Ecto neural progenitor cell (in vitro differentiated cells): ENCODE measurements around the gene PAWR.
A peak's percentile ranks its signal among the peaks of the same experiment; 100 is the strongest.

Source experiments
- DNase-seq: peaks from one replicate; pipeline ENCODE4 v3.0.0-alpha.2; 2018; ENCODE audit warnings: low spot score

Gene PAWR

GRCh38 chr12:79690638-79691510, at the start of gene PAWR:
Gene PAWR, minus strand, starts transcription at chr12:79690964. Its CDS starts 720 bp downstream, at chr12:79690244.
- DNase-seq = peak; percentile 92

- no peak for DNase-seq
Observed at GRCh38 chr12:79737875-79738718, 47.3 kb upstream of the PAWR start.

- no peak for DNase-seq
Observed at GRCh38 chr12:79732638-79733037, 41.9 kb upstream of the PAWR start.

- DNase-seq = no peak
Observed at GRCh38 chr12:79725987-79726386, 35.2 kb upstream of the PAWR start.

- DNase-seq = no peak
Observed at GRCh38 chr12:79717006-79717405, 26.2 kb upstream of the PAWR start.

- no peak for DNase-seq
Observed at GRCh38 chr12:79715308-79715707, 24.5 kb upstream of the PAWR start.

GRCh38 chr12:79710707-79711483, 20.1 kb upstream of the PAWR start:
- no peak for DNase-seq

GRCh38 chr12:79707830-79708229, 17.1 kb upstream of the PAWR start:
- DNase-seq = no peak

- no peak for DNase-seq
Observed at GRCh38 chr12:79706676-79707075, 15.9 kb upstream of the PAWR start.

GRCh38 chr12:79706156-79706555, 15.4 kb upstream of the PAWR start:
- no peak for DNase-seq

GRCh38 chr12:79698966-79699365, 8.2 kb upstream of the PAWR start:
- DNase-seq = no peak

GRCh38 chr12:79696416-79696815, 5.7 kb upstream of the PAWR start:
- DNase-seq = no peak

- DNase-seq = no peak
Observed at GRCh38 chr12:79692860-79693577, 2.3 kb upstream of the PAWR start.

- DNase-seq = no peak
Observed at GRCh38 chr12:79691511-79692248, 916 bp upstream of the PAWR start.

- peak; percentile 94 for DNase-seq
Observed at GRCh38 chr12:79690142-79690637, 574 bp downstream of the PAWR start.

GRCh38 chr12:79689477-79690141, 1.2 kb downstream of the PAWR start:
- peak; percentile 78 for DNase-seq

GRCh38 chr12:79689061-79689476, 1.7 kb downstream of the PAWR start:
- DNase-seq = no peak

GRCh38 chr12:79688376-79689060, 2.2 kb downstream of the PAWR start:
- no peak for DNase-seq

- DNase-seq = no peak
Observed at GRCh38 chr12:79687711-79688260, 3.0 kb downstream of the PAWR start.
